NCI-H1694 treated with DMSO at 0.1 percent for 48 hours (cell line): ENCODE data around the gene ACP2.

Experiments
- DNase-seq: peaks from one replicate; lab custom pipeline; 2025; lab: John Stamatoyannopoulos, UW

Gene ACP2

DNA sequence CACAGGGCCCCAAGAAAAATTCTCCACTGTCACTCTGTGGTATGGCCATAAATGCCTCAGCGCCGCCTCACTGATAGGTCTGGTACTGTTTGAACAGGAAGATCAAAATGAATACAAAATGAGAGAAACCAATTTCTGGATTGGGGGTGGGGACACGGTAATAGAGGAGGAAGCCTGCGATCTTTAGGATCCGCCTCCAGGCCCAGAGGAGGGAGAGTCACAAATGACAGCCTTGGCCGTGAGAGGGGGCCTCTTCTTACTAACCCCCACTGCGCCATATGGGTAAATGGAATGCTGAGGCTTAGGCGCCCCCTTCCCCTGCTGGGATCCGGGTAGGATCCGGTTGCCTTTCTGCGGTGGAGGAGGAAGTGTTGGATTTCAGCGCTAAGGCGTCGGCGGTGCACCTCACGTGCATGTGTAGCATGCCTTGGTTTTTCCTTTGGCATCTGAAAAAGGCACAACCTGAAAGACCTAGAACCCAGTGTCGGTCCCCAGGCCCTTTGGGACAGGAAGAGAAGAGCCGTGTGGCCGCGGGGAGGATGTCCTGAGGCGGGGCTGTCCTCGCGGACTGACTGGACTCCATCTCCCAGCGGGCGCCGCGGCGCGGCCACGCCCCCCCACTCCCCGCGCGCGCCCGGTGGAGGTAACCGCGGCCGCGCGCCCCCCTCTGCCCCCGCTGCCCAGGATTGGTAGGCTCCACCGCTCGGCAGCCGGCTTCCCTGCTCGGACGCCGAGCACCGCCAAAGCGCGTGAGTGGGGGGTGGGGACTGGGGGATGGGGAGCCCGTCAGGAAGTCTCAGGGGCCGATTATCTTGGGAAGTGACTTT, 20.6 kb upstream of the ACP2 start:
- DNase-seq, result peak; percentile 83

DNA sequence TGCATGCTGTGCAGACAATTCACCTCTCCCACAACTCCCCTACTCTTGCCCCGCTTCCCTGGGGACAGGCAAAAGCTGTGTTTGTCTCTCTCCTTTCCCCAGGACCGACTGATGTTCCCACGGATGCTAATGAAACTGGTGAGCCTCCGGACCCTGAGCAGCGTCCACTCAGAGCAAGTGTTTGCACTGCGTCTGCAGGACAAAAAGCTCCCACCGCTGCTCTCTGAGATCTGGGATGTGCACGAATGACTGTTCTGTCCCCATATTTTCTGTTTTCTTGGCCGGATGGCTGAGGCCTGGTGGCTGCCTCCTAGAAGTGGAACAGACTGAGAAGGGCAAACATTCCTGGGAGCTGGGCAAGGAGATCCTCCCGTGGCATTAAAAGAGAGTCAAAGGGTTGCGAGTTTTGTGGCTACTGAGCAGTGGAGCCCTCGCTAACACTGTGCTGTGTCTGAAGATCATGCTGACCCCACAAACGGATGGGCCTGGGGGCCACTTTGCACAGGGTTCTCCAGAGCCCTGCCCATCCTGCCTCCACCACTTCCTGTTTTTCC, 19.9 kb upstream of the ACP2 start:
- DNase-seq, result no peak

DNA sequence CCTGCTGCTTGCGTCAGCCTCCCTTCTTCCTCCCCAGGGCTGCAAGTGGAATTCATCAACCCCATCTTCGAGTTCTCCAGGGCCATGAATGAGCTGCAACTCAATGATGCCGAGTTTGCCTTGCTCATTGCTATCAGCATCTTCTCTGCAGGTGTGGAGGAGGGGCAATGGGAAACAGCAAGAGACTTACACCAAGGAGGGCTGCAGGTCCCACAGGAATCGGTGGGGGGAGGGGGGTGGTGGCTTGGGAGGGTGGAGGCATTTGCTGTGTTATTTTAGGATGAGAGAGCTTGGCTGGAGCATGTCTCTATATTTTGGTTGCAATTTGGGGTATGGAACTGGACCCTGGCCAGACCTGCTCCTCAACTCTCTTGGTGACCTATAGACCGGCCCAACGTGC, 19.3 kb upstream of the ACP2 start:
- DNase-seq, result no peak

GRCh38 chr11:47264521-47264920, 15.9 kb upstream of the ACP2 start:
- no peak for DNase-seq

- DNase-seq, result no peak
Observed at GRCh38 chr11:47264119-47264518, 15.5 kb upstream of the ACP2 start.

GRCh38 chr11:47261291-47261800, 12.7 kb upstream of the ACP2 start:
- DNase-seq, result no peak

- DNase-seq, result no peak
Observed at GRCh38 chr11:47260366-47260765, 11.8 kb upstream of the ACP2 start.

DNA sequence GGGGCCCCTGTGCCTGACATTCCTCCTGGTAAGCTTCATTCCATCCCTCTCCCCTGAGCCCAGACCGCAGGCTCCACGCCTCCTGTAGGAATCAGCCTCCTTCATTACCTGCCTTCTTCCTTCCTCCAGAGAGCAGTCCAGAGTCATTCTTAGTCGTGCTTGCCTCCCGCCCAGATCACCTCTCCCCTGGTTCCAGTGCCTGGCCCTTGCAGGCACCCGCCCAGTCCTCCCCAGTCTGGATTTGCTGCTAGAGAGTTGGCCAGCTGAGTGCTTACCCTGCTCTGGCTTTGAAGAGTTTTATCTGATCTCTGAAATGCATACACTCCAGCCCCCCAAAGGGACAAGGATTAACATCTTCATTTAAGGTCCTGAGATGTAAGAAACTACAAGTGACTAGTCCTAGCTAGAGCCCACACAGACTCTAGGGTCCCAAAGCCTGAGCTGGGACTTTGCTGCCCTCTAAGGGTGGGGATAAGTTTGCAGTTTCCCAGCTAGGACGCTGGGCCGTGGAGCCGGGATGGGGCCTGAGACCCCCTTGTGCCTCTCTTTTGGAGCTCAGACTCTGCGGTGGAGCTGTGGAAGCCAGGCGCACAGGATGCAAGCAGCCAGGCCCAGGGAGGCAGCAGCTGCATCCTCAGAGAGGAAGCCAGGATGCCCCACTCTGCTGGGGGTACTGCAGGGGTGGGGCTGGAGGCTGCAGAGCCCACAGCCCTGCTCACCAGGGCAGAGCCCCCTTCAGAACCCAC, 10.8 kb upstream of the ACP2 start:
- peak; percentile 25 for DNase-seq

GRCh38 chr11:47258317-47258902, 9.8 kb upstream of the ACP2 start:
- DNase-seq, result no peak

GRCh38 chr11:47257517-47258316, 9.1 kb upstream of the ACP2 start, which contains the start of gene NR1H3:
NR1H3 (plus strand) TSS chr11:47257996; CDS start chr11:47259217, 1,221 bp downstream.
- no peak for DNase-seq

DNA sequence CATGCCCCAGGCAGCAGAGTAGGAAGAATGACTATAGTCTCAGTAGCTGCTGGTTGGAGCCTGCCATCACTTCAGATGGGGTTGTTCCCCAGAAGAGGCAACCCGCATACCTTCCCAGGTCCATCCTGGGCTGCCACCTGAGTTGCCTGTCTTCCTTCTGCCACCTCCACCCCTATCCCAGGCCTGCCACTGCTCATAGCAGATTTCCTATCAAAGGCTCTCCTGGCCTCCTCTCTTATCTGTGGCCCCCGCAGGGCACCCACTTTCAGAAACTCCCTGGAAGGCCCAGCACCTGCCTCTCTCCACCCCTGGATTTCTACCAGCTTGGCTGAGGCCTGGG, 8.5 kb upstream of the ACP2 start:
- DNase-seq, result no peak

DNA sequence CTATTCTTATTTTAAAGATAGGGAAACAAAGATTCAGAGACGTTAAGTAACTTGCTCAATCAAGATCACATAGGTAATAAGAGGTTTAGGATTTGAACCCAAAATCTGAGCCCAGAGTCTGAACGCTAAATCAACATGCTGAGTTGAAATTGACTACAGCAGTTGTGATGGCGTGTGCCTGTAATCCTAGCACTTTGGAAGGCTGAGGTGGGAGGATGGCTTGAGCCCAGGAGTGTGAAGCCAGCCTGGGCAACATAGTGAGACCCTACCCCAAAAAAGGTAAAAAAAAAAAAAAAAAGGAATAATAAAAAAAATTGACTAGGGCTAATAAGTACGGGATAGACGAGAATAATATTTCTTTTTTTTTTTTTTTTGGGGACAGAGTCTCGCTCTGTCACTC, 7.8 kb upstream of the ACP2 start:
- DNase-seq, result no peak

DNA sequence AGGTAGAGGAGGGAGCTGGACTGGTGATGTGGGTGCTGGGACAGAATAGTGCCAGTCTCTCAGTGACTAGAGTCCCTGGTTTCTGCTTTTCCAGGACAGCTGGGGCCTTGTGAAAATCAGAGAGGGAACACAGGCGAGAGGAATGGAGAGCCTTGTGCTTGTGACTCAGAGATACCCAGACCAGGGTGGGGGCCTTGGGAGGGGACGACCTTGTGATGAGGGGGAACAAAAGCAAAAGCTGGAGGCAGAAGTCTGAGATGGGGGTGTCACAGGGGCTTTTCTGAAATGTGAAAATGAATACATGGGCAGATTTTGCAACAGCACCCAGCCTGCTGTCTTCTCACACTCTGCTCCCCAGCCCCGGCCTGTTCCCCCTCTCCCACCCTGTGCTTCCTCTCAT, 5.8 kb upstream of the ACP2 start:
- DNase-seq, result no peak

GRCh38 chr11:47253660-47254059, 5.0 kb upstream of the ACP2 start:
- DNase-seq, result no peak

DNA sequence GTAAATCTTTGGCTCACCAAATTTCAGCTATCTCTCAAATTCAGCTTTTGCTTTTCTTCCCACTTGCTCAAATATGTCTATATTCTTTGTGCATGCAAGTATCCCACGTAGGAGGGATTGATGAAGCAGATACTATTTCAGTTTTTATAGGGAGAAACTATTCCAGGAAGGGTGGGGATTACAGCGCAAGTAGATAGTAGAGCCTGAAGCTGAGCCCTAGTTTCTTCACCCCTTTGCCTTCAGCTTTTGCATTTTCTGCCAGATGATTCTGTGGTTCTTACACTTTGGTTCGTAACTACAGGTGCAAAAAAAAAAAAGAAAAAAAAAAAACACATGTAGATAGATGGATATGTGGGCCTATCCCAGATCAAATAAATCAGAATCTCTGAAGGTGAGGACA, 3.1 kb upstream of the ACP2 start:
- DNase-seq, result no peak

GRCh38 chr11:47249378-47249715, 733 bp upstream of the ACP2 start:
- DNase-seq, result no peak

DNA sequence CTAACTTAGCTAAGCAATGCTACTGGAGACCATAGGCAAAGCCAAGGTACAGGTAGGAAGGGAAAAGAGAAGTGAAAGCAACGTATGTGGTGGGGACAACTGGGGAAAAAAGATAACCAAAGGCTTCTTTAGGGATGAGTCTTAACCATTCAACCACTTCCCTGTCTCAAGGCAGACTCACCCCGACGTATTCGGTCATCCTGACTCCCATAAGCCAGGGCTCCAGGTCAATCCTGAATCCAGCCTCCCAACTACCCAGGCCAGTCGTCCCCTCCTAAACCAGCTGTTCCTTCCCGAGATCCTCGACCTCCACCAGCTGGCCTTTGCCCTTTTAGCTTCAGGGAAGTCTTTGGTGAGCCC, 330 bp downstream of the ACP2 start:
- DNase-seq, result no peak

GRCh38 chr11:47247502-47247901, 1.1 kb downstream of the ACP2 start:
- no peak for DNase-seq

- no peak for DNase-seq
Observed at GRCh38 chr11:47245611-47246357, 2.8 kb downstream of the ACP2 start.

GRCh38 chr11:47244448-47245350, 3.9 kb downstream of the ACP2 start:
- no peak for DNase-seq
